Measurements from ENCODE around the gene VIPR2.

GRCh38 chr7:159112136-159113011 lies 32.3 kb downstream of the VIPR2 start:
- TF ChIP-seq EZH2 (IDR thresholded peaks at IDR 0.05) (no peak), CTCF (IDR thresholded peaks at IDR 0.05) (no peak), EZH2phosphoT487 (IDR thresholded peaks at IDR 0.05) (no peak)
